ENCODE measurements around the gene TBC1D17.
A peak's percentile ranks its signal among the peaks of the same experiment; 100 is the strongest.

TBC1D17 gene

GRCh38 chr19:49877020-49877878 lies at the start of gene TBC1D17, which contains the start of gene AKT1S1:
Gene TBC1D17, plus strand, starts transcription at chr19:49877702. Its CDS starts 22 bp downstream, at chr19:49877724.
Gene AKT1S1, minus strand, starts transcription at chr19:49877355. Its CDS starts 4,060 bp downstream, at chr19:49873295.
- TF ChIP-seq POLR2A (IDR thresholded peaks at IDR 0.05; ENCODE audit: low read length) (peak; percentile 90), GATA1 (IDR thresholded peaks at IDR 0.05; ENCODE audit: low read depth, low read length) (no peak)
- peak; percentile 100 for DNase-seq

- no peak for DNase-seq
- no peak for TF ChIP-seq GATA1 (IDR thresholded peaks at IDR 0.05; ENCODE audit: low read depth, low read length)
- TF ChIP-seq POLR2A (IDR thresholded peaks at IDR 0.05; ENCODE audit: low read length), result no peak
These were observed 48.3 kb upstream of the TBC1D17 start for GRCh38 chr19:49829200-49829599.

GRCh38 chr19:49829721-49830120 lies 47.8 kb upstream of the TBC1D17 start:
- no peak for TF ChIP-seq GATA1 (IDR thresholded peaks at IDR 0.05; ENCODE audit: low read depth, low read length)
- no peak for TF ChIP-seq POLR2A (IDR thresholded peaks at IDR 0.05; ENCODE audit: low read length)
- no peak for DNase-seq

- DNase-seq, result no peak
- TF ChIP-seq GATA1 (IDR thresholded peaks at IDR 0.05; ENCODE audit: low read depth, low read length), result no peak
- no peak for TF ChIP-seq POLR2A (IDR thresholded peaks at IDR 0.05; ENCODE audit: low read length)
These were observed 46.7 kb upstream of the TBC1D17 start for GRCh38 chr19:49830766-49831165.

- TF ChIP-seq POLR2A (IDR thresholded peaks at IDR 0.05; ENCODE audit: low read length), result no peak
- no peak for TF ChIP-seq GATA1 (IDR thresholded peaks at IDR 0.05; ENCODE audit: low read depth, low read length)
- no peak for DNase-seq
These were observed 45.9 kb upstream of the TBC1D17 start for GRCh38 chr19:49831592-49831991.

GRCh38 chr19:49832556-49832955 lies 44.9 kb upstream of the TBC1D17 start:
- no peak for DNase-seq
- no peak for TF ChIP-seq GATA1 (IDR thresholded peaks at IDR 0.05; ENCODE audit: low read depth, low read length)
- TF ChIP-seq POLR2A (IDR thresholded peaks at IDR 0.05; ENCODE audit: low read length), result no peak

- no peak for DNase-seq
- TF ChIP-seq GATA1 (IDR thresholded peaks at IDR 0.05; ENCODE audit: low read depth, low read length) (no peak), POLR2A (IDR thresholded peaks at IDR 0.05; ENCODE audit: low read length) (no peak)
These were observed 43.9 kb upstream of the TBC1D17 start for GRCh38 chr19:49833599-49833998.

GRCh38 chr19:49835562-49835961 lies 41.9 kb upstream of the TBC1D17 start:
- no peak for TF ChIP-seq GATA1 (IDR thresholded peaks at IDR 0.05; ENCODE audit: low read depth, low read length)
- no peak for TF ChIP-seq POLR2A (IDR thresholded peaks at IDR 0.05; ENCODE audit: low read length)
- no peak for DNase-seq

- TF ChIP-seq POLR2A (IDR thresholded peaks at IDR 0.05; ENCODE audit: low read length), result no peak
- no peak for TF ChIP-seq GATA1 (IDR thresholded peaks at IDR 0.05; ENCODE audit: low read depth, low read length)
- no peak for DNase-seq
These were observed 41.1 kb upstream of the TBC1D17 start for GRCh38 chr19:49836176-49837008.

GRCh38 chr19:49837009-49837310 lies 40.5 kb upstream of the TBC1D17 start:
- TF ChIP-seq GATA1 (IDR thresholded peaks at IDR 0.05; ENCODE audit: low read depth, low read length), result no peak
- TF ChIP-seq POLR2A (IDR thresholded peaks at IDR 0.05; ENCODE audit: low read length), result no peak
- DNase-seq, result no peak

- TF ChIP-seq POLR2A (IDR thresholded peaks at IDR 0.05; ENCODE audit: low read length), result no peak
- no peak for TF ChIP-seq GATA1 (IDR thresholded peaks at IDR 0.05; ENCODE audit: low read depth, low read length)
- no peak for DNase-seq
These were observed 40.1 kb upstream of the TBC1D17 start for GRCh38 chr19:49837425-49837824.

GRCh38 chr19:49838885-49839588 lies 38.5 kb upstream of the TBC1D17 start:
- no peak for DNase-seq
- TF ChIP-seq GATA1 (IDR thresholded peaks at IDR 0.05; ENCODE audit: low read depth, low read length) (no peak), POLR2A (IDR thresholded peaks at IDR 0.05; ENCODE audit: low read length) (peak; percentile 27)

GRCh38 chr19:49839713-49840112 lies 37.8 kb upstream of the TBC1D17 start:
- TF ChIP-seq POLR2A (IDR thresholded peaks at IDR 0.05; ENCODE audit: low read length) (no peak), GATA1 (IDR thresholded peaks at IDR 0.05; ENCODE audit: low read depth, low read length) (no peak)
- DNase-seq, result no peak

- no peak for DNase-seq
- TF ChIP-seq POLR2A (IDR thresholded peaks at IDR 0.05; ENCODE audit: low read length), result no peak
- TF ChIP-seq GATA1 (IDR thresholded peaks at IDR 0.05; ENCODE audit: low read depth, low read length), result no peak
These were observed 37.2 kb upstream of the TBC1D17 start for GRCh38 chr19:49840321-49840720.

Measured in erythroblast (primary cell).